DOHH2 (cell line): ENCODE measurements around the gene BRAF.
A peak's percentile ranks its signal among the peaks of the same experiment; 100 is the strongest.

Experiments used
- H3F3A ChIP-seq: fragments of 200-600 bp; sonication (generic), shearing (Covaris generic); 2 replicates; pipeline ENCODE4 v1.6.0; 2016; ENCODE audit warnings: antibody characterized with exemption, mild to moderate bottlenecking; ENCODE audit not compliant: control insufficient read depth, insufficient read depth
- H3K27ac ChIP-seq: fragments of 200-600 bp; sonication (generic); 2 replicates; pipeline ENCODE4 v1.5.1; 2014; ENCODE audit warnings: low read depth, mild to moderate bottlenecking, low read length, moderate library complexity
- H3K27me3 ChIP-seq: fragments of 200-600 bp; sonication (generic); 2 replicates; pipeline ENCODE4 v1.6.1; 2014; ENCODE audit warnings: mild to moderate bottlenecking, low read length, mixed read lengths; ENCODE audit not compliant: control insufficient read depth
- H3K36me3 ChIP-seq: fragments of 200-600 bp; sonication (generic); 2 replicates; pipeline ENCODE4 v1.6.1; 2014; ENCODE audit warnings: mild to moderate bottlenecking, low read length, moderate library complexity, mixed read lengths; ENCODE audit not compliant: control insufficient read depth
- H3K4me1 ChIP-seq: fragments of 200-600 bp; sonication (generic); 2 replicates; pipeline ENCODE4 v1.6.1; 2014; ENCODE audit warnings: mild to moderate bottlenecking, low read length, mixed read lengths; ENCODE audit not compliant: control insufficient read depth
- H3K4me2 ChIP-seq: fragments of 200-600 bp; sonication (generic); 2 replicates; pipeline ENCODE4 v1.6.0; 2014; ENCODE audit warnings: mild to moderate bottlenecking, low read length, moderate library complexity
- H3K4me3 ChIP-seq: fragments of 200-600 bp; sonication (generic); 2 replicates; pipeline ENCODE4 v1.5.1; 2014; ENCODE audit warnings: mild to moderate bottlenecking, low read length, mixed read lengths
- H3K79me2 ChIP-seq: fragments of 200-600 bp; sonication (generic); 2 replicates; pipeline ENCODE4 v1.6.1; 2014; ENCODE audit warnings: mild to moderate bottlenecking, low read length, mixed read lengths; ENCODE audit not compliant: control insufficient read depth
- H3K9me2 ChIP-seq: fragments of 200-600 bp; sonication (generic); replicated peaks from 2 replicates; pipeline ENCODE4 v1.6.1; 2014; ENCODE audit warnings: mild to moderate bottlenecking, low read length, mixed read lengths; ENCODE audit not compliant: control insufficient read depth
- H3K9me3 ChIP-seq: fragments of 200-600 bp; sonication (generic); 2 replicates; pipeline ENCODE4 v1.6.1; 2014; ENCODE audit warnings: antibody characterized with exemption, low read length, mixed read lengths; ENCODE audit not compliant: control insufficient read depth, insufficient read depth
- H4K20me1 ChIP-seq: fragments of 200-600 bp; sonication (generic); 2 replicates; pipeline ENCODE4 v1.6.0; 2014; ENCODE audit warnings: low read depth, mild to moderate bottlenecking, antibody characterized with exemption, low read length, moderate library complexity; ENCODE audit not compliant: control insufficient read depth, insufficient read depth
- EZH2phosphoT487 ChIP-seq: fragments of 200-600 bp; sonication (generic); IDR thresholded peaks from 2 replicates; pipeline ENCODE4 v1.6.1; 2017; ENCODE audit warnings: borderline replicate concordance, mild to moderate bottlenecking, antibody characterized with exemption, low read length, moderate library complexity, mixed read lengths
- TF ChIP-seq, protein P1 (sequence below): fragments of 200-600 bp; sonication (generic); IDR thresholded peaks from one replicate; pipeline ENCODE4 v1.5.1; 2014; ENCODE audit warnings: antibody characterized with exemption, mild to moderate bottlenecking, low read depth, low read length; ENCODE audit not compliant: poor library complexity, severe bottlenecking

BRAF gene

DNA sequence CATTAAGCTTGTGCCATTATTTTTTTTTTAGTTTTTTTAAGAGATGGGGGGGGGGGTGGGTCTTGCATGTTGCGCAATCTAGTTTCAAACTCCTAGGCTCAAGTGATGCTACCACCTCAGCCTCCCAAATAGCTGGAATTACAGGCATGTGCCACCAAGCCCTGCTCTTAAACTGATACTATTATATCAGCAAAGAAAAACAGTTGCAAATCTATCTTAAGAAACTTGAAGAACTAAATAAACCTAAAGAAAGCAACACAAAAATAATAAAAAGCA lies 47.5 kb downstream of the BRAF start:
- peaks cover 91% of the 10 kb centered on the region for H3K79me2 ChIP-seq
- no peaks in the 10 kb centered on the region for H3K27me3 ChIP-seq
- 0 out of 2 replicates have a peak, but pooled peaks cover 9% of the 10 kb centered on the region for H4K20me1 ChIP-seq
- no peaks in the 10 kb centered on the region; the same call in 1 of the 2 replicates for H3K9me3 ChIP-seq
- H3K9me2 ChIP-seq, result no peaks in the 10 kb centered on the region
- H3K27ac ChIP-seq, result no peak overlapping the region
- no peak overlapping the region for H3K4me2 ChIP-seq
- no peaks in the 10 kb centered on the region for H3F3A ChIP-seq
- H3K36me3 ChIP-seq, result 0 out of 2 replicates have a peak, but pooled peaks cover 2% of the 10 kb centered on the region
- TF ChIP-seq, protein P1, sequence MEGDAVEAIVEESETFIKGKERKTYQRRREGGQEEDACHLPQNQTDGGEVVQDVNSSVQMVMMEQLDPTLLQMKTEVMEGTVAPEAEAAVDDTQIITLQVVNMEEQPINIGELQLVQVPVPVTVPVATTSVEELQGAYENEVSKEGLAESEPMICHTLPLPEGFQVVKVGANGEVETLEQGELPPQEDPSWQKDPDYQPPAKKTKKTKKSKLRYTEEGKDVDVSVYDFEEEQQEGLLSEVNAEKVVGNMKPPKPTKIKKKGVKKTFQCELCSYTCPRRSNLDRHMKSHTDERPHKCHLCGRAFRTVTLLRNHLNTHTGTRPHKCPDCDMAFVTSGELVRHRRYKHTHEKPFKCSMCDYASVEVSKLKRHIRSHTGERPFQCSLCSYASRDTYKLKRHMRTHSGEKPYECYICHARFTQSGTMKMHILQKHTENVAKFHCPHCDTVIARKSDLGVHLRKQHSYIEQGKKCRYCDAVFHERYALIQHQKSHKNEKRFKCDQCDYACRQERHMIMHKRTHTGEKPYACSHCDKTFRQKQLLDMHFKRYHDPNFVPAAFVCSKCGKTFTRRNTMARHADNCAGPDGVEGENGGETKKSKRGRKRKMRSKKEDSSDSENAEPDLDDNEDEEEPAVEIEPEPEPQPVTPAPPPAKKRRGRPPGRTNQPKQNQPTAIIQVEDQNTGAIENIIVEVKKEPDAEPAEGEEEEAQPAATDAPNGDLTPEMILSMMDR, result no peak
- TF ChIP-seq EZH2phosphoT487, result no peak
- no peak overlapping the region for H3K4me3 ChIP-seq
- H3K4me1 ChIP-seq, result peaks cover 22% of the 10 kb centered on the region

DNA sequence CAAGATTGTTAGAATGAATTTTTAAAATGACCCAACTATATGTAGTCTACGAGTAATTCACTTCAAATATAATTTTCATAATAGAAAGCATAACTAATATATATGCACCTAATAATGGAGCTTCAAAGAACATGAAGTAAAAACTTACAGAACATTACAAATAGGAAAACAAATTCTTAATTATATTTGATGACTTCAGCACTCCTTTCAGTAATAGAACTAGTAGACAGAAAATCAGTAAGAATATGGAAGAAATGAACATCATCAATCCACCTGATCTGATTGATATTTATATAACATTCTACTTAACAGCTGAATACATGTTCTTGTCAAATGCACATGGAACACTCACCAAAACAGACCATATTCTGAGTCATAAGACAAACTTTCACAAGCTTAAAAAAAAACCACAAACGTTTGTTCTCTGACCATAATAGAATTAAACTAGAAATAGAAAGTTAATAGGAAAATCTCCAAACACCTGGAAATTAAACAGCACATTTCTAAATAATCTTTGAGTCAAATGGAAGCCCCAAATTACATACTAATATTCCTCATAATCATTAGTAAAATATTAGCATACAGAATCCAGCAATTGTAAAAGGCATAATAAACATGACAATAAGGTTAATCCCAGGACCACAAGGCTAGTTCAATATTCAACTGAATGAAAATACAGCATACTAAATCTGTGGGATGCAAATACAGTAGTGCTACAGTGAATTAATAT lies 48.0 kb downstream of the BRAF start:
- Histone ChIP-seq H3K4me1 (peaks cover 22% of the 10 kb centered on the region), H3K4me3 (no peak overlapping the region), H3K9me2 (no peaks in the 10 kb centered on the region), H3K79me2 (peaks cover 89% of the 10 kb centered on the region), H3K9me3 (no peaks in the 10 kb centered on the region; the same call in 1 of the 2 replicates), H4K20me1 (0 out of 2 replicates have a peak, but pooled peaks cover 9% of the 10 kb centered on the region), H3K27ac (no peak overlapping the region), H3F3A (no peaks in the 10 kb centered on the region), H3K36me3 (0 out of 2 replicates have a peak, but pooled peaks cover 2% of the 10 kb centered on the region), H3K27me3 (no peaks in the 10 kb centered on the region), H3K4me2 (peak overlapping the region; percentile 26)
- TF ChIP-seq EZH2phosphoT487, result no peak
- TF ChIP-seq, protein P1, result no peak

DNA sequence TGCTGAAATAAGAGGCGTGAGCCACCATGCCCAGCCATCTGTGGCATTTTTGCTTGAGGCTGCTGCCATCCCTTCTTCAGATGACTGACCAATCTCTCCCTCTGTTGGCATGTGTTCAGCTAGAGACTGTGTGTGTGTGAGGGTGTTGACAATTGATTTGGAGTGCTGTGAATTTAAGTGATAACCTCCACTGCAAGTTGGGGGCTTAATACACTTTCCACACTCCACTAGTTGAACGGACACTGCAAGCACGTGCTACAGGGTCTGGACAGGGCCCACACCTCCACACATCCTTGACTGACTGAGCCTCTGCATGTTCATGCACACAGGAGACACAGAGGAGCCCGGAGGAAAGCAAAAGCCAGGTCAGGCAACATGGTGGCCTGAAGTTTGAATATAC lies 51.3 kb downstream of the BRAF start:
- H3K27ac ChIP-seq, result no peak overlapping the region
- H3K36me3 ChIP-seq, result no peaks in the 10 kb centered on the region
- no peak overlapping the region for H3K4me3 ChIP-seq
- peaks cover 89% of the 10 kb centered on the region for H3K79me2 ChIP-seq
- H3K9me2 ChIP-seq, result no peaks in the 10 kb centered on the region
- H3K4me1 ChIP-seq, result peaks cover 42% of the 10 kb centered on the region
- 0 out of 2 replicates have a peak, but pooled peaks cover 10% of the 10 kb centered on the region for H4K20me1 ChIP-seq
- TF ChIP-seq EZH2phosphoT487, result no peak
- TF ChIP-seq, protein P1, result no peak
- no peak overlapping the region for H3K4me2 ChIP-seq
- H3K27me3 ChIP-seq, result no peaks in the 10 kb centered on the region
- H3F3A ChIP-seq, result no peaks in the 10 kb centered on the region
- no peaks in the 10 kb centered on the region; the same call in 1 of the 2 replicates for H3K9me3 ChIP-seq
